Neuronal stem cell (in vitro differentiated cells): ENCODE data around the gene KRT6B.

Experiments used
- DNase-seq: peaks from one replicate; pipeline ENCODE4 v3.0.0-alpha.2; 2013; ENCODE audit warnings: low spot score
- H2AFZ ChIP-seq: one replicate; pipeline ENCODE4 v1.6.1; 2013; ENCODE audit warnings: mild to moderate bottlenecking, low read length, inconsistent platforms
- H2AK5ac ChIP-seq: 2 replicates; pipeline ENCODE4 v1.6.1; 2013; ENCODE audit warnings: low read depth, mild to moderate bottlenecking, inconsistent platforms, low read length, moderate library complexity, mixed read lengths
- H2BK120ac ChIP-seq: 2 replicates; pipeline ENCODE4 v1.6.1; 2013; ENCODE audit warnings: low read depth, mild to moderate bottlenecking, inconsistent platforms, low read length, moderate library complexity, mixed read lengths
- H2BK12ac ChIP-seq: one replicate; pipeline ENCODE4 v1.6.1; 2013; ENCODE audit warnings: low read length, inconsistent platforms
- H2BK15ac ChIP-seq: 2 replicates; pipeline ENCODE4 v1.6.1; 2013; ENCODE audit warnings: mild to moderate bottlenecking, low read length, inconsistent platforms, mixed read lengths
- H2BK5ac ChIP-seq: one replicate; pipeline ENCODE4 v1.6.1; 2013; ENCODE audit warnings: inconsistent platforms, mild to moderate bottlenecking, low read length, moderate library complexity
- H3K14ac ChIP-seq: one replicate; pipeline ENCODE4 v1.6.1; 2013; ENCODE audit warnings: low read length, inconsistent platforms
- H3K18ac ChIP-seq: 2 replicates; pipeline ENCODE4 v1.6.1; 2013; ENCODE audit warnings: low read length, inconsistent platforms
- H3K23ac ChIP-seq: 2 replicates; pipeline ENCODE4 v1.6.1; 2013; ENCODE audit warnings: low read depth, mild to moderate bottlenecking, mixed read lengths, low read length, inconsistent platforms; ENCODE audit not compliant: poor library complexity
- H3K27ac ChIP-seq: replicated peaks from 3 replicates; pipeline ENCODE4 v1.5.1; 2013; ENCODE audit warnings: low read length, inconsistent platforms
- H3K27me3 ChIP-seq, 3 experiments: 2 replicates each; pipeline ENCODE4 v1.6.1; 2013; ENCODE audit warnings: low read length in 3 of 3, mild to moderate bottlenecking in 2 of 3, inconsistent platforms in 1 of 3, low read depth in 1 of 3, mixed read lengths in 1 of 3, moderate library complexity in 1 of 3; ENCODE audit not compliant: control insufficient read depth in 3 of 3, insufficient read depth in 3 of 3
- H3K36me3 ChIP-seq, 2 donors: replicated peaks in 1 of 2; 2 replicates each; pipeline ENCODE4 v1.6.1; 2013; ENCODE audit warnings: low read length in 2 of 2; ENCODE audit not compliant: control insufficient read depth in 2 of 2, insufficient read depth in 2 of 2
- H3K4ac ChIP-seq: 2 replicates; pipeline ENCODE4 v1.6.1; 2013; ENCODE audit warnings: inconsistent platforms, mild to moderate bottlenecking, low read length, moderate library complexity
- H3K4me1 ChIP-seq, 2 donors: 1 replicate in 1 of 2; 2 replicates in 1 of 2; pipeline ENCODE4 v1.6.1; 2013; ENCODE audit warnings: low read length in 2 of 2, low read depth in 1 of 2; ENCODE audit not compliant: control insufficient read depth in 2 of 2, insufficient read depth in 1 of 2
- H3K4me2 ChIP-seq: one replicate; pipeline ENCODE4 v1.6.1; 2013; ENCODE audit warnings: mild to moderate bottlenecking, low read length, inconsistent platforms; ENCODE audit not compliant: insufficient read depth, poor library complexity, severe bottlenecking
- H3K4me3 ChIP-seq, 2 donors: 2 replicates each; pipeline ENCODE4 v1.5.1; 2013; ENCODE audit warnings: low read length in 2 of 2, mild to moderate bottlenecking in 2 of 2, inconsistent platforms in 1 of 2, moderate library complexity in 1 of 2
- H3K79me1 ChIP-seq: one replicate; pipeline ENCODE4 v1.6.1; 2013; ENCODE audit warnings: low read depth, mild to moderate bottlenecking, inconsistent platforms, low read length, moderate library complexity
- H3K9ac ChIP-seq: one replicate; pipeline ENCODE4 v1.6.1; 2013; ENCODE audit warnings: mild to moderate bottlenecking, low read depth, low read length, inconsistent platforms; ENCODE audit not compliant: poor library complexity
- H3K9me3 ChIP-seq, 2 donors: replicated peaks in 1 of 2; 2 replicates each; pipeline versions ENCODE3 to v1.6.1; 2013; ENCODE audit warnings: low read length in 2 of 2, mild to moderate bottlenecking in 2 of 2, inconsistent platforms in 1 of 2, low read depth in 1 of 2, mixed read lengths in 1 of 2, moderate library complexity in 1 of 2; ENCODE audit not compliant: control insufficient read depth in 2 of 2, insufficient read depth in 1 of 2
- H4K8ac ChIP-seq: one replicate; pipeline ENCODE4 v1.6.1; 2013; ENCODE audit warnings: low read depth, mild to moderate bottlenecking, inconsistent platforms, low read length, moderate library complexity
- H4K91ac ChIP-seq: one replicate; pipeline ENCODE4 v1.6.1; 2013; ENCODE audit warnings: low read length, low read depth, mild to moderate bottlenecking, inconsistent platforms; ENCODE audit not compliant: poor library complexity
- WGBS, 2 donors: extraction: QIAGEN DNeasy Blood & Tissue Kit; methylation state at CpG; one replicate each; pipeline ENCODE4 v1.1.7; 2013; ENCODE audit warnings: missing lambda C conversion rate in 2 of 2, mixed read lengths in 1 of 2; ENCODE audit not compliant: insufficient read length in 2 of 2, insufficient replicate concordance in 1 of 2; ENCODE audit errors: extremely low coverage in 2 of 2; 5-methylcytosine and 5-hydroxymethylcytosine counted together

KRT6B gene

GRCh38 chr12:52403561-52403960 is 48.4 kb downstream of the KRT6B start:
- no peak overlapping the region for H2BK5ac ChIP-seq
- no CpG with 5 or more reads among the region's 9 CpGs for WGBS, 2 donors
- no peaks in the 10 kb centered on the region for H3K79me1 ChIP-seq
- no peak overlapping the region for H2AK5ac ChIP-seq
- H3K4me1 ChIP-seq, result no peaks in the 10 kb centered on the region
- H3K27ac ChIP-seq, result no peak overlapping the region
- no peak for DNase-seq
- no peak overlapping the region for H3K14ac ChIP-seq
- no peak overlapping the region for H2BK15ac ChIP-seq
- no peak overlapping the region for H3K4me3 ChIP-seq
- no peak overlapping the region for H3K9ac ChIP-seq
- H3K4ac ChIP-seq, result no peak overlapping the region
- no peak overlapping the region for H3K4me2 ChIP-seq
- H3K36me3 ChIP-seq, result no peaks in the 10 kb centered on the region
- H2BK12ac ChIP-seq, result no peak overlapping the region
- no peak overlapping the region for H4K91ac ChIP-seq
- H4K8ac ChIP-seq, result no peak overlapping the region
- no peak overlapping the region for H3K23ac ChIP-seq
- no peak overlapping the region for H2AFZ ChIP-seq
- H3K27me3 ChIP-seq, result no peaks in the 10 kb centered on the region
- H3K18ac ChIP-seq, result no peak overlapping the region
- H3K9me3 ChIP-seq, result peaks cover 0 to 5% of the 10 kb centered on the region in 2 donors
- peak overlapping the region; percentile 7 for H2BK120ac ChIP-seq

DNA sequence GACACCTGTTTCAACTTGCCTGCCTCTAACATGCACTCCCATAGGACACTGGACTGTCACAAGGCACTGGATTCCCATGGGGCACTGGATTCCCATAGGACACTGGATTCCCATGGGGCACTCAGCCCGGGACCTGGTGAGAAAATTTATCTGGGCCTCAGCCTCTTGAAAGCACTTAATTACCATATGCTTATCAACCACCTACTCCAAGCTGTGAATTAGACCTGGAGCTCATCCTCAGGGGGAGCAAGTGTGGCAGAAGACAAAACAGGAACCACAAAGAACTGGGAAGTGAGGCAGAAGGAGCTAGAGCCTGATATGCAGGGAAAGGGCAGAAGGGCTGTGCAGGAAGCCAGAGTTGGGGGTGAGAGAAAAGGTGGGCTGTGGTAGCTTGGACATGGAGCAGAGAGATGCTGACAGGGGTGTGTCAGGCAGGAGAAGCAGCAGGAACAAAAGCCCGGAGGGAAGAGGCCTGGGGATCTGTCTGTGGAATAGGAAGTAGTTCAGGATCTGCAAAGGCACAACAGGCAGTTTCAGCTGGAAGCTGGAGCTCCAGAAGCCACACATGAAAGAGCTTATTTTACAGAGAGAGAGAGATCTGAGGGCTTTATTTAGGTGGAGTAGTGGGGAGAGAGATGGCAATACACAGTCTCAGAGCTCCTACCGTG is 48.9 kb downstream of the KRT6B start:
- no peak overlapping the region for H3K27ac ChIP-seq
- no peaks in the 10 kb centered on the region for H3K36me3 ChIP-seq

DNA sequence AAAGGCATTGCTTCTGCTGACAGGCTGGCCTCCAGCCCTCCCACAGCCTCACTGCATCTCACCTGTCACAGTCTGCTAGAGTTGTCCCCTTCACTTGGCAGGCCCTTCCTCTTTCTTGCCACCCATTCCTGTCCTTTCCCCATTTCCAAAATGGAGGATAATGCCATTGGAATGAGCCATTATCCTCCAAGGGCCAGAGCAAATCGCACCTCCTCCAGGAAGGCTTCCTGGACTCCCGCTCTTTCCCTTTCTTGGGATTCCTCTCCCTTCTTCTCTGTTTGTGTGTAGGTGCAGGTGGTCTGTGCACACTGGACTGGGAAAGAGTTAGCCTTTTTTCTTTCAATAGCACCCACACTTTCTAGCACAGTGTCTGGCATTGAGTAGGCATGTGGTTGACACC is 49.6 kb downstream of the KRT6B start:
- H3K23ac ChIP-seq, result no peak overlapping the region
- no peak overlapping the region for H3K14ac ChIP-seq
- no peak overlapping the region for H2AK5ac ChIP-seq
- H3K9me3 ChIP-seq, result no peaks in the 10 kb centered on the region
- no peak overlapping the region for H3K18ac ChIP-seq
- H2BK15ac ChIP-seq, result no peak overlapping the region
- no peak overlapping the region for H3K4me3 ChIP-seq
- no peaks in the 10 kb centered on the region for H3K79me1 ChIP-seq
- no CpG with 5 or more reads among the region's 2 CpGs for WGBS, 2 donors
- H2BK120ac ChIP-seq, result no peak overlapping the region
- H3K27ac ChIP-seq, result no peak overlapping the region
- no peaks in the 10 kb centered on the region for H3K4me1 ChIP-seq
- no peak overlapping the region for H4K91ac ChIP-seq
- no peaks in the 10 kb centered on the region for H3K36me3 ChIP-seq
- no peak overlapping the region for H4K8ac ChIP-seq
- DNase-seq, result no peak
- H2BK5ac ChIP-seq, result no peak overlapping the region
- H3K9ac ChIP-seq, result no peak overlapping the region
- H3K4ac ChIP-seq, result no peak overlapping the region
- no peak overlapping the region for H3K4me2 ChIP-seq
- no peaks in the 10 kb centered on the region for H3K27me3 ChIP-seq
- no peak overlapping the region for H2BK12ac ChIP-seq
- no peak overlapping the region for H2AFZ ChIP-seq

More for the DNA sequence above, 48.9 kb downstream of the KRT6B start:
- Histone ChIP-seq H3K18ac (no peak overlapping the region), H3K4me2 (no peak overlapping the region), H4K8ac (no peak overlapping the region), H2BK120ac (no peak overlapping the region), H3K4me3 (no peak overlapping the region), H3K9ac (no peak overlapping the region), H3K14ac (no peak overlapping the region), H2BK15ac (no peak overlapping the region), H3K4me1 (no peaks in the 10 kb centered on the region), H3K9me3 (peaks cover 0 to 1% of the 10 kb centered on the region in 2 donors), H3K23ac (no peak overlapping the region), H2BK5ac (no peak overlapping the region), H3K27me3 (no peaks in the 10 kb centered on the region), H4K91ac (no peak overlapping the region), H3K4ac (no peak overlapping the region), H3K79me1 (no peaks in the 10 kb centered on the region), H2BK12ac (no peak overlapping the region), H2AFZ (no peak overlapping the region), H2AK5ac (no peak overlapping the region)
- no peak for DNase-seq
- WGBS, 2 donors, result no CpG with 5 or more reads among the region's 3 CpGs

DNA sequence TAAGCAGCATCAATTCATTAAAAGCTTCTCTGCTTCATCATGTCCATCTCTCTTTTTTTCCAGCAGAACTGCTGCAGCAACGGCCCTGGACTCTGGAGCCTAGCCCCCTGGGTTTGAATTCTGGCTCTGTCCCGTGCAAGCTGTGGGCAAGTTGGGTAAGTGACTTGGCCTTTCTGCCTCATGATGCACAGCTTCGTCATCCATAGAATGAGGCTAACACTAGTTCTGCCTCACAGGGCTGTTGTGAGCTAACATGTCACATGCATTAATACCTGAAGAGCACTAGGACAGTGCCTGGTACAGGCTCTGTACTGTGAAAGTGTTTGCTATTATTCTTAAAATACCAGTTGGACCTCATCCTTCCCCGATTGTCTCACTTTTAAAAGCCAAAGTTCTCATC is 50.0 kb downstream of the KRT6B start:
- no CpG with 5 or more reads among the region's 4 CpGs for WGBS, 2 donors
- no peak overlapping the region for H2BK5ac ChIP-seq
- no peaks in the 10 kb centered on the region for H3K36me3 ChIP-seq
- H3K18ac ChIP-seq, result no peak overlapping the region
- no peak overlapping the region for H2AK5ac ChIP-seq
- no peak overlapping the region for H3K9ac ChIP-seq
- no peak for DNase-seq
- no peak overlapping the region for H3K4ac ChIP-seq
- no peak overlapping the region for H2BK15ac ChIP-seq
- H3K4me1 ChIP-seq, result no peaks in the 10 kb centered on the region
- no peak overlapping the region for H3K4me2 ChIP-seq
- H3K27me3 ChIP-seq, result no peaks in the 10 kb centered on the region
- no peaks in the 10 kb centered on the region for H3K79me1 ChIP-seq
- H3K14ac ChIP-seq, result no peak overlapping the region
- no peak overlapping the region for H4K8ac ChIP-seq
- no peak overlapping the region for H2AFZ ChIP-seq
- no peak overlapping the region for H3K4me3 ChIP-seq
- H3K9me3 ChIP-seq, result no peaks in the 10 kb centered on the region
- H2BK12ac ChIP-seq, result no peak overlapping the region
- no peak overlapping the region for H3K23ac ChIP-seq
- no peak overlapping the region for H2BK120ac ChIP-seq
- no peak overlapping the region for H3K27ac ChIP-seq
- H4K91ac ChIP-seq, result no peak overlapping the region
